NCI-H2196 treated with DMSO at 0.1 percent for 48 hours (cell line): ENCODE results near the gene PIP4K2C.
"Not testable (repeated sequence)": the region's sequence is repeated elsewhere in the genome, so short reads cannot be mapped to it uniquely, and the experiment has no call there.

Source experiments
- DNase-seq: peaks from one replicate; lab custom pipeline; 2025; ENCODE audit not compliant: unreplicated experiment; lab: John Stamatoyannopoulos, UW

Gene PIP4K2C

DNA sequence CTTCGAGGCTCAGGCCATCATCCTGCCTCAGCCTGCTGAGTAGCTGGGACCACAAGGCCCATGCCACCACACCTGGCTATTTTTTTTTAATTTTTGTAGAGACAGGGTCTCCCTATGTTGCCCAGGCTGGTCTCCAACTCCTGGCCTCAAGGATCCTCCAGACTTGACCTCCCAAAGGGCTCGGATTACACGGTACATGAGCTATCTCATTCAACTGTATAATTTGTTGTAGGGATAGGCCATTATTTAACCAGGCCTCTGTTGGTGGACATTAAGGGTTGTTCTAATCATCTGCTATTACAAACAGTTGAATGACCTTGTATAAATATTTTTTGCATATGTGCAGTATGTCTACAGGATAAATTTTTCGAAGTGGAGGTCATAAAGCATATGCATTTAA, 32.1 kb upstream of the PIP4K2C start:
- DNase-seq = no peak

- DNase-seq = no peak
These were observed 30.5 kb upstream of the PIP4K2C start for GRCh38 chr12:57560516-57560915.

- not testable (repeated sequence) for DNase-seq
These were observed 29.9 kb upstream of the PIP4K2C start for GRCh38 chr12:57561117-57561516.

- no peak for DNase-seq
These were observed 27.6 kb upstream of the PIP4K2C start for GRCh38 chr12:57563358-57563757.

DNA sequence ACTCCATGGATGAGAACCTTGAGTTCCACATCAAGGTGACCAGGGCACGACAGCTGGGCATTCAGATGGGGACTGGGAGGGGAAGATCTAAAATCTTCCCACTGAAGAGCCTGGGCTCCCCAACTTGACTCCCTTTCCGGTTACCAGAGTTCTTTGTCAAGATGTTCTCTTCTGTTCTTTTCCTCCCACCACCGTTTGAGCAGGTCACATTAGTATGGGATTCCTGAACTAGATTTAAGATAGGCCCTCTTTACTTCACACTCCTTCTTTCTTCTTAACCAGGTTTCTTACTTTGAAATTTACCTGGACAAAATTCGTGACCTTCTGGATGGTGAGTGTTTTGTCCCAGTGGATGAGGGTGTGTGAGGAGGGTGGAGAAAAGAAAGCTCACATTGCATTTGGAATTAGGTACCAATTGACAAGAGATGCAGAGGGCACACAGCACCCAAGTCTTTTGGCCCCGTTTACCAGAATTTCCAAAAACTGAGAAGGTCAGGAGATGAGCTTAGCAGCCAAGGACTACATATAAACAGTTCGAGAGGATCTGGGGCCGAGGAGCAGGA, 26.7 kb upstream of the PIP4K2C start:
- no peak for DNase-seq

- no peak for DNase-seq
These were observed 22.2 kb upstream of the PIP4K2C start for GRCh38 chr12:57568838-57569237.

- DNase-seq = no peak
These were observed 21.1 kb upstream of the PIP4K2C start for GRCh38 chr12:57569858-57570257.

- not testable (repeated sequence) for DNase-seq
These were observed 20.6 kb upstream of the PIP4K2C start for GRCh38 chr12:57570438-57570837.

GRCh38 chr12:57571926-57572762, 18.8 kb upstream of the PIP4K2C start:
- no peak for DNase-seq

DNA sequence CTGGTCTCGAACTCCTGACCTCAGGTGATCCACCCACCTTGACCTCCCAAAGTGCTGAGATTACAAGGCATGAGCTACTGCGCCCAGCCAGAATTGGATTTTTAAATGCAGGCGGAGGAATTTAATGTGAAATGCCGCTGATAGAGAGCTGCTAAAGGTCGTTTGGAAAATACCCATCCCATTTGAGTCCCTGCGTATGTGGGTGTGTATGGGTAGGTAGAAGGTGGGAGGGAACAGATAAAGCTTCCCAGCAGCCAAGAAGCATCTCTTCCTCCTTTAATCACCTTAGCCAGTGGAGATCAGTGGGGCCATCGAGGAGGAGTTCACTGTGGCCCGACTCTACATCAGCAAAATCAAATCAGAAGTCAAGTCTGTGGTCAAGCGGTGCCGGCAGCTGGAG, 16.2 kb upstream of the PIP4K2C start:
- DNase-seq = no peak

GRCh38 chr12:57575771-57576612, 15.0 kb upstream of the PIP4K2C start:
- no peak for DNase-seq

DNA sequence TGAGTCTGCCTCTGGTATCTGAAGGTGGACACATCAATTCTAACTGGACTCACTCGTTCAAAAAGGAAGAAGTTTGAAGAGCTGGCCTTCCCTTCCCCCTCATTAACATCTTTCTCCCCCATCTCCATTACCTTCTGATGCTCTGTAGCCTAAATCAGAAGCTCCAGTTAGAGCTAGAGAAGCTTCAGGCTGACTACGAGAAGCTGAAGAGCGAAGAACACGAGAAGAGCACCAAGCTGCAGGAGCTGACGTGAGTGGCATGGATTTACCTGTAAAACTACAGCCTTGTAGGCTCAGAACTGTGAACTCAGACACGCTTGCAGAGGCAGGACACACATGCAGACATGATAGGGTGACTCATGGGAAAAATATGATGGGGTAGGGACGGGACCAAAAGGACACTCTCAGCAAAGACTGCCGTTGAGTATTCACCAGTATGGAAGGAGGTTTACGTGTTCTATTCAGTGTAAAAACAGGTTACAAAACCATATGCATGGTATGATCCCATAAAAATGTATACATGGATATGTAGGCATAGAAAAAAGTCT, 14.3 kb upstream of the PIP4K2C start:
- no peak for DNase-seq

GRCh38 chr12:57577981-57578758, 12.8 kb upstream of the PIP4K2C start:
- no peak for DNase-seq

DNA sequence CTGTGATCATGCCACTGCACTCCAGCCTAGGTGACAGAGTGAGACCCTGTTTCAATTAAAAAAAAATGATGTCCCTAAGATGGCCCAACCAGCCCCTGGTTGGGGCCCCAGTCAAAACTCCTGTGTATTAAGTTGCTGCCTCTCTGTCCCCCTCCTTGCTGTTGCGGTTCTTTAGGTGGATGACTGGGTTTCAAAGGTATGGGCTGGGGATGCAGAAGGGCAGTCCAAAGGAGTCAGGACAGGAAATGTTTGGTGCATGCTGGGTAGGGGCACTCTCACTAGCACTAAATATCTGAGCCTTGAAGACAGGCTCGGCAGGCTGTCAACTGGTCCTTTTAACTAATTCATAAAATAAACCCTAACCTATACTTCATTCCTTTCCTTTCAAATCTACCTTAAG, 12.0 kb upstream of the PIP4K2C start:
- DNase-seq = no peak

DNA sequence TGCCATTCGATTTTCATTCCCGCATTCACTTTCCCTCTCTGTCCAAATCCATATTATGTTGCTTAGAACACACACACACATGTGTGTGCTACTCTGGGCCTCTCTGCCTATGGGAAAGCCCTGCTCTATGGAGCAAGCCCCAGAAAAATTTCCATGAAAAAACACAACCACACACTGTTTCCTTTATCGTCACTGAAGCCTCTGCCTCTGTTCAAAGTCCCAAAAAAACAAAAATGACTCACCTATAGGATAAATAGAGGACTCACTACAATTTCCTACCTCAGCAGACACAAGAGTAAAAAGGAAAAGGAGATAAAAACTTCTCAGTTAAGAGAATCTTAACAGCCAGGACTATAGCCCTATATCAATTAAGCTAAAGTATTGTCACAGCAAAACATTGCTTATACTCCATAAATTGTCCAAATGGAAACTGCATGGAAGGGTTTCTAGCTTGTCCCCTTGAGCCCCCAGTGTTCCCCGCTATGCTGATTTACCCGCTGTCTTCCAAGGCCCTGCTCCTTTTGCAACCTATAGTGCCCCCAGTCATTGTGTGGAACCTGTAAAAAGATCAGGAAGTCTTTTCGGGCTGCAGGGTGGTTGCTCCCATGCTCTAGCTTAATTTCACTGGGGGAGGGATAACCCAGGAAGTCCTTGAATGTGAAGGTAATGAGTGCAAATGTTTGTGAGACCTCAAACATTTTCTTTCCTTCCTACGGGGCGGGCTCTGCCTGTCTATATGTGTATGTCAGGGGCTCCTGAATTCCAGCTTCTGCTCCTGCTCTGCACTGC, 11.1 kb upstream of the PIP4K2C start:
- DNase-seq = no peak

DNA sequence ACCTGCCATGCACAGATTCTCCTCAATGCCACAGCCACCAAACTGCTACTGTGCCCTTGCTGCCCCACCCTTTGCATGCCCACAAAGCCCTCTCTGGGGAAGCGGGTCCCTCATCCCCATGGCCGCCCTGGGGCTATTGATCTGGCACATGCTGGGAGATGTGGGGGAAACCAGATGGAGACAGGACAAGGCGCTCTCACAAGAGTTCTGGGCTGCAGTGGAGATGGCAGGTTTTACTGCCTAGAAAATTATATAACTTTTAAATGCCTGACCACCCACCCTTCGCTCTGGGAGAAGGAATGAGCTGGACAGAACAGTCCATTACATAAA, 10.6 kb upstream of the PIP4K2C start:
- DNase-seq = no peak

DNA sequence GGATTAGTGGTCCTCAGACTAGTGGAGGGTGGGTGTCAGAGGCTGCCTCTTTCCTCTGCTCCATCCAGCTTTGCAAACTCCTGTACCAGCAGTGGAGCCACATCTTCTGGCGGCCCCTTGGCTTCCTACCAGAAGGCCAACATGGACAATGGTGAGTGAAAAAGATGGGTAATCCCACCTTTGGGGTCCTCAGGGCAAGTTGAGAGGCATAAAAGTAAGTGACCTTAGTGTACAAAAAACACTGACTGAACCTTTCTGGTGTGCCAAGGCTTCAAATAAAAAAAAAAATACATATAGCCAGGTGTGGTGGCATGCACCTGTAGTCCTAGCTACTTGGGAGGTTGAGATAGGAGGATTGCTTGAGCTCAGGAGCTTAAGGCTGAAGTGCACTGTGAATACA, 9.2 kb upstream of the PIP4K2C start:
- no peak for DNase-seq

GRCh38 chr12:57582440-57582839, 8.6 kb upstream of the PIP4K2C start:
- DNase-seq = no peak

DNA sequence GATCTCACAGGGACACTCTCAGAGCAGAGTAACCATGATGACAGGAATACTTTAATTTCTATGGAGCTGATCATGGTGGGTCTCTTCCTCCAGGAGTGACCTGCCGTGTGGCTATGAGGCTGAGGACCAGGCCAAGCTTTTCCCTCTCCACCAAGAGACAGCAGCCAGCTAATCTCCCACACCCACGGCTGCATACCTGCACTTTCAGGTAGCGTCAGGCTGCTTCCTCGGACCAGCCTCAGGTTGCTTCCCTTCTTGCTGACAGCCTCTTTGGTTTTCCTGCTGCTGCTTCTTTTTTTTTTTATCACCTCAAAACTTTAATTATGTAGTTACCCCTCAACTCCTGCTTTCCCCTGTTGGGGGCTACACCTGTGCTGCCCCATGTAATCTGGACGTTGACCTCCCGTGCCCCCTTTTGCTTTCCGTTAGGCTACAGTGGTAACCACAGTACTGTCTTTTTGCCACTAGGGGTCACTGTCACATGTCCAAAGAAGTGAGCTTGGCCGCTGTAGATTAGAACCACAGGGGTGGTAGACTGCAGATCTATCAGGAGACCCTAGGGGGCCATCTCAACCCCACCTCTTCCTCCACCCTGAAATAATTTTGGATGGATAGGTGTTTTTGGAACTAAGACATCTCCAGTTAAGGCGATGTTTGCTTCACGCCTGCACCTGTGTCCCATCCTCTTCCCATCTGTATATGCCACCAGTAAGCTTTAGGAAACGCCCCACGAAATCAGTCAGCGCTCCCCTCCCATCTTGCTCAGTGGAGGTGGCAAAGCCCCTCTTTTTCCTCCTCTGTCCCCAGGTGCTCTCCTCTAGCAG, 7.8 kb upstream of the PIP4K2C start:
- peak; percentile 57 for DNase-seq
